GM23248 (cell line): Measurements from ENCODE around the gene NFE2L3.

Experiments used
- EZH2 ChIP-seq: fragments of 200-600 bp; sonication (generic); IDR thresholded peaks from 2 replicates; pipeline ENCODE4 v1.6.1; 2018; ENCODE audit warnings: antibody characterized with exemption, mild to moderate bottlenecking; ENCODE audit not compliant: insufficient read depth, poor library complexity, severe bottlenecking
- EZH2phosphoT487 ChIP-seq: fragments of 200-600 bp; sonication (generic); IDR thresholded peaks from 2 replicates; pipeline ENCODE4 v1.6.1; 2018; ENCODE audit warnings: antibody characterized with exemption, moderate library complexity, mild to moderate bottlenecking, low read depth; ENCODE audit not compliant: insufficient read depth

DNA sequence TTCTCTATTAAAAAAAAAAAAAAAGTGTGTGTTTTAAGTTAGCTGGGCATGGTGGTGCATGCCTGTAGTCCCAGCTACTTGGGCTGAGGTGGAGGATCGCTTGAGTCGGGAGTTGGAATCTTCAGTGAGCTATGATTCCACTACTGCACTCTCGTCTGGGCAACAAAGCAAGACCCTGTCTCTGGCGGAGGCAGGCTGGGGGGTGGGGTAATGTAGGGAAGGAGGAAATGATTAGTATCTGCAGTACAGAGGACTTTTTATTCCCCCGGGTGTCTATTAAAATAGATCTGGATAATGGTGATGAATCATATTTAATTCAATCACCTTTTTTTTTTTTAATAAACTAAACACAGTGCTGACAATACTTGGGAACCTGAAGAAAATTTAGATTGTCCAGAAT, 56.0 kb downstream of the NFE2L3 start:
- TF ChIP-seq EZH2phosphoT487 (no peak), EZH2 (no peak)
